Posterior cingulate gyrus (tissue), 11 donors: ENCODE measurements around the gene CPNE4.

Experiments used
- DNase-seq, 10 donors: peaks; one replicate each; pipeline versions ENCODE4 v3.0.0 to v3.0.0-alpha.2; 2020 to 2021; ENCODE audit warnings: mixed read lengths in 3 of 10
- intact Hi-C: fragments of 100-400 bp; cut with DNase I; formaldehyde crosslinking; loops from one replicate; pipeline ENCODE4 v1.15.1; 2023

The CPNE4 gene

GRCh38 chr3:132020058-132020457, 14.8 kb downstream of the CPNE4 start:
- DNase-seq, result peak in 1 of 10 donors; percentile 66
- intact Hi-C loops, result no loop called here

- intact Hi-C loops, result no loop called here
- no peak for DNase-seq
These were observed 17.7 kb downstream of the CPNE4 start for GRCh38 chr3:132017137-132017536.

- no peak for DNase-seq
- intact Hi-C loops, result no loop called here
These were observed 18.5 kb downstream of the CPNE4 start for GRCh38 chr3:132016061-132017041.

- intact Hi-C loops, result no loop called here
- no peak for DNase-seq
These were observed 20.7 kb downstream of the CPNE4 start for GRCh38 chr3:132014105-132014504.

- DNase-seq, result no peak
- intact Hi-C loops, result no loop called here
These were observed 25.6 kb downstream of the CPNE4 start for GRCh38 chr3:132009241-132009640.

DNA sequence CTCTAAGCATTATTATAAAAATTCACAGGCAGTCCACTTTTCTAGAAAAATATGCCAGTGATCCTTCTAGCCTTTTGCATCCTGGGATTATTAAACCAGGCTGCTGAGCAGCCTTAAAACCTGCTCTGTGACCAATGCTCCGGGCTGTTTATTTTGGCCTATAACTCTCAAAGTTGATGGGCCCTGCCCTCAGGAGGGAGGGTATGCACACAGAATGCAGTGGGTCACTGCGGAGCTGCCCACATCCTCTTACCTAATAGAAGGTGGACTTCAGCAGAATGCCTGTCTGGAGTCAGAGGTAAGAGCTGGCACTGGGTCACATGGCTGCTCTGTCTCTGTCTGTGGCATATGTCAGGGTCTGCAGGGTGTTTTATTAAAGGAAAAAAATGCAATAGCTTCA, 26.0 kb downstream of the CPNE4 start:
- intact Hi-C loops, result no loop called here
- DNase-seq, result no peak

- DNase-seq, result no peak
These were observed 27.2 kb downstream of the CPNE4 start for GRCh38 chr3:132007617-132008016.

DNA sequence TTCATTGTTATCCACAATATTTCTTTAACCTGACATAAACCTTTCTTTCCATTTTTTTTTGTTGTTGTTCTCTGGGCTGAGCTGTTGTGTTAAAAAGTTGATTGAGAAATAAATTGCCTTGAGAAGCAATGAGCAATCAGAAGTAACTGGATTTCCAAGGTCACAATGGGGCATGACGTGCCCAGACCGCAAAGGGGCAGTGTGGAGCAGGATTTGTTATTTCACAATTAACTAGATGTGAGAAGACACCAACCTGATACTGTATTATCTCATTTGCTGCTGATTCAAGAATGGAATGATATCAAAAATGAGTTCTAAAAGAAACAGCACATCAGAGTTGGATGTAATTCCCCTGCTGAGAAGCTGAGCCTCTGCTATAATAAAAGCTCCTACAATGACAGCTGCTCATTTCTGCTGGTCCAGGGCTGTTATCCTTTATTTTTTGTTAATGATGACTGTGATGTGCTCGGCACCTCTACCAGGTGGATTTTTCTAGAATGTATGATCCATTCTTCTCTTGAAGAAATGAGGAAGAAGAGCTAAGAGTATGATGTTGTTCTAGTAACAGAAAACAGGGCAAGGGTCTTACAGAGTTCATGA, 28.1 kb downstream of the CPNE4 start:
- DNase-seq, result peak in 3 of 10 donors; percentile 13 to 70 (median 26)
- intact Hi-C loops, result no loop called here

More at GRCh38 chr3:132007617-132008016, 27.2 kb downstream of the CPNE4 start:
- intact Hi-C loops, result no loop called here

DNA sequence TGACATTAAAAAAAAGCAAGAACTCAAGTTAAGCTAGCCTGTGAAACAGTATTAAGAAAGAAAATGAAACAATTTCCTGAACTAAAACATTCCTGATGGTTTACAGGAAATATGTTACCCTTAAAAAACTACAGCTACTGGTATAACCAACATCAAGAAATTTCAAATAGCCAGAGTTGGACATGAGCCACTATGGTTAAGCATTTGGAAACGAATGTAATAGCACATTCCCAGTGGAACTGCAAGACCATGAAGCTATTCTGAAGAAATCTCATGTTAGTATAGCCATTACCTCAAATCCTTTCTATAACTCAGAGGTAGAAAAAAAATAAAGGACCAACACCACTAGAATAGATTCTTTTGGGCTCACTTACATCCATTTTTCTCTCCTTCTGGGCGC, 30.2 kb downstream of the CPNE4 start:
- no peak for DNase-seq
- intact Hi-C loops, result no loop called here

- intact Hi-C loops, result no loop called here
- DNase-seq, result no peak
These were observed 31.1 kb downstream of the CPNE4 start for GRCh38 chr3:132003685-132004084.

DNA sequence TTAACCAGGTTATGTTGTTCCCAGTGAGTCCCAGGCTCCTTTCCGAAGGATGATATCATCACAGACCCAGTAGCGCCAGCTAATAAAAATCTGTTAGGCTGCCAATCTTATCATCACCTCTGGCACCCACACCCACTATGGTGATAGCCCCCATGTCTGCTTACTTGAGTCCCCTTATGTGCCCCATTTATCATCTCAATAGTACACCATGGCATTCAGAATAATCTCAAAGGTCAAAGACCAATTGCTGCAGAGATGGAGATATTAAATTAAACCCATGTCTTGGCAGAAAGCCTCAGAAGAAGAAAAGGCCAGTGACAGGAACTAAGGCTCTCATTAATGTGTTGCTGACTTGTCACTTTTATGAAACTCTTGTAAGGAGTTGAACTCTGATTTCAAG, 32.8 kb downstream of the CPNE4 start:
- DNase-seq, result no peak
- intact Hi-C loops, result no loop called here

- intact Hi-C loops, result no loop called here
- no peak for DNase-seq
These were observed 33.8 kb downstream of the CPNE4 start for GRCh38 chr3:132001036-132001435.

GRCh38 chr3:131998027-131998426, 36.8 kb downstream of the CPNE4 start:
- no peak for DNase-seq
- intact Hi-C loops, result no loop called here

GRCh38 chr3:131995891-131996290, 38.9 kb downstream of the CPNE4 start:
- intact Hi-C loops, result no loop called here
- no peak for DNase-seq

GRCh38 chr3:131989318-131989717, 45.5 kb downstream of the CPNE4 start:
- intact Hi-C loops, result no loop called here
- no peak for DNase-seq

DNA sequence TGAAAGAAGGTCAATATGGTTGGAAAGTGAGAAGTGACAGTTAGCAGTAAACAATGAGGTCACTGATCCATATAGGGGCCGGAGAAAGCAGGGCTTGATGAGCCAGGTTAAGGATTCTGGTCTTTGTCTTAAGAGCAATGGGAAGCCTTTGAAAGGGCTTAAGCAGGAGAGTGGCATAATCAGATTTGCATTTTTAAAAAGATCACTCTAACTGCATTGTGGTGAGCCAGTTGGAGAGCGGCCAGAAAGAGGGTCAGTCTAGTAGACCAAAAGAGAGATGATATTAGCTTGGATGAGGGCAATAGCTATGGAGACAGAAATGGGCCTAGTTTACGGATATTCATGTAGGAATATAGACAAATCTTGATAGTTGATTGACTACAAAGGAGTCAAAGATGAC, 46.6 kb downstream of the CPNE4 start:
- intact Hi-C loops, result no loop called here
- no peak for DNase-seq

DNA sequence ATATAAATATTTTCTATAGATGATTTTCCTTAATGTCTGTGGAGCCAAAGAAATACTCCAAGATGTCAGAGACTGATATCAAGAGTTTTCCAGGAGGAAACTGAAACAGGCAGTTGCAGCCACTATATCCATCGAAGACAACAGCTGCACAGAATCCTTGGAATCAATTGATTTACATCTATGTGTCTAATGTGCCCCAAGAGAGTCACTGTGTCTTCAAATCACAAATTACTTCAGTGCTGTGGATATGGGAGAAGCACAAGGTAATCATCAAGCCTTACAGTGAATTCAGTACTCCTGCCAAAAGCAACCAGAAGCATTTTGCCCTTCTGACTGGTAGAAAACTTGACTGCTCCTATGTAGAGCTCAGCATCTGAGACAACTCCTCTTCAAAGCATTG, 51.1 kb downstream of the CPNE4 start:
- DNase-seq, result no peak
- intact Hi-C loops, result no loop called here

GRCh38 chr3:131981323-131981722, 53.5 kb downstream of the CPNE4 start:
- DNase-seq, result peak in 1 of 10 donors; percentile 68
- intact Hi-C loops, result no loop called here

DNA sequence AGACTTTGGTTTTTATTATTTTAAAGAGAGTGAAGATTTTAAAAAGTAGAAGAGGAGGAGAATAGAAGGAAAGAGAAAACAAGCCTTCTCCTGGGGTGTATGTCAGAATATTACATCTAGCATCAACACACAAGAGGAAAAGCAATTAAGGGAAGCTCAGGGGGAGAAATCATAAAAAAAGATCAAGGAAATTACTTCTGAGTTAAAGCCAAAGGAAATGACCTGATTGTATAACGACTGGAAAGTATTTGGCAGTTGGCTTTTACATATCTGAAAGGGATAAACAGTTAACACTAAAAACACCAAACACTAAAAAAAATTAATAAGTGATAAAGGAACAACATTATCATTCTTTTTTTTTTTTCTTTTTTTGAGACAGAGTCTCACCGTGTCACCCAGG, 58.4 kb downstream of the CPNE4 start:
- intact Hi-C loops, result no loop called here

DNA sequence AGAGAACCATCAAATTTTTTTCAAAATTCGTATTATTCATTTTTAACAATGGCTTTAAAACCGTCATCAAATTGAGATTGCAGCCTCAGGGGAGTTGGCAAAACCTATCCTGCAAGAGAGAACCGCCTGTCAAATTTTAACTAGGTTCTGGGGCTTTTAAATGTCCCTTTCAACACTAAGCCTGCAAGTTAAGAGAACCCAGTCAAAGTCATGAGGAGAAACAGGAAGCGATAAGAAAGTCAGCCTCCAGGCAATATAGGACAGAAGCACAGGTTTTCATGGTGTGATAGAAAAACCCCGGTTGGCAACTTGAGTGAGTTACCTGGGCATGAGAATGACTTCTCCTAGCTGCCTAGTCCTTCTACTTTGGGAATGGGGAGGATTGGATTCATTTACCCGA, 59.8 kb downstream of the CPNE4 start:
- intact Hi-C loops, result no loop called here
- no peak for DNase-seq

More for the DNA sequence above, 58.4 kb downstream of the CPNE4 start:
- no peak for DNase-seq

- intact Hi-C loops, result no loop called here
- no peak for DNase-seq
These were observed 61.1 kb downstream of the CPNE4 start for GRCh38 chr3:131973731-131974130.

DNA sequence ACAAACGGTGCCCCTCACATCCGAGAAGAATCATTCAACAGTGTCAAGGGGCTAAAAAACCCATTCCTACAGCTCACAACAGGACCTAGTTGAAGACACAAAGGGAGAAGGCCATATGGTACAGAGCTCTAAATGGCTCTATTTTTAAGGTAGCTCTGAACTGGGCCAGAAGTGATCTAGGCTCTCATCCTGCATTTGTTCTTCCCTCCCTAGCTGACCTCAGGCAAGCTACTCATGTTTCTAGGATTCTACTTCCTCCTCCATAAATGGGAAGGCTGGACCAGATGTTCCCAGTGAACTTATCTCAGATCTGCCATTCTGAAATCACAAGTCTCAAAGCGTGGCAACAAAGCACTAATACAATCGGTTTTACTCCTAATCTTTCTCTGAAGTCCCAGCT, 62.3 kb downstream of the CPNE4 start:
- no peak for DNase-seq
- intact Hi-C loops, result no loop called here
